Astrocyte (in vitro differentiated cells and primary cell): Measurements from ENCODE around the gene DNAL4. TPM values are rescaled to one million over a fixed set of nuclear protein-coding genes. Genes with fewer than 3 reads are reported as not detected.

ENCODE experiments used
- DNase-seq: peaks from one replicate; pipeline ENCODE4 v3.0.0-alpha.2; 2010; ENCODE audit warnings: low read depth
- FAIRE-seq: peaks from 2 replicates; lab custom pipeline; 2011; peaks lifted over from hg19 to GRCh38; lab: Jason Lieb, UNC
- H2AFZ ChIP-seq: 2 replicates; pipeline ENCODE4 v1.6.0; 2012; ENCODE audit warnings: low read depth, low read length, inconsistent platforms
- H3K27ac ChIP-seq: 2 replicates; pipeline ENCODE4 v1.5.1; 2011; ENCODE audit warnings: low read depth, low read length, inconsistent platforms
- H3K27me3 ChIP-seq: 2 replicates; pipeline ENCODE4 v1.6.0; 2011; ENCODE audit warnings: low read length, inconsistent platforms; ENCODE audit not compliant: insufficient read depth
- H3K36me3 ChIP-seq: 2 replicates; pipeline ENCODE4 v1.5.1; 2011; ENCODE audit warnings: low read length, inconsistent platforms; ENCODE audit not compliant: insufficient read depth
- H3K4me1 ChIP-seq: 2 replicates; pipeline ENCODE4 v1.5.1; 2011; ENCODE audit warnings: low read length, inconsistent platforms; ENCODE audit not compliant: insufficient read depth
- H3K4me2 ChIP-seq: 2 replicates; pipeline ENCODE4 v1.6.0; 2012; ENCODE audit warnings: low read length, inconsistent platforms
- H3K4me3 ChIP-seq: 2 replicates; pipeline ENCODE4 v1.5.1; 2011; ENCODE audit warnings: low read depth, mild to moderate bottlenecking, low read length, inconsistent platforms; ENCODE audit not compliant: insufficient read depth
- H3K79me2 ChIP-seq: 2 replicates; pipeline ENCODE4 v1.6.0; 2012; ENCODE audit warnings: mild to moderate bottlenecking, low read length, inconsistent platforms; ENCODE audit not compliant: insufficient read depth
- H3K9ac ChIP-seq: 2 replicates; pipeline ENCODE4 v1.6.0; 2012; ENCODE audit warnings: mild to moderate bottlenecking, low read length, inconsistent platforms
- H3K9me3 ChIP-seq: 2 replicates; pipeline ENCODE4 v1.5.1; 2012; ENCODE audit warnings: low read depth, mild to moderate bottlenecking, low read length, inconsistent platforms; ENCODE audit not compliant: insufficient read depth
- H4K20me1 ChIP-seq: 2 replicates; pipeline ENCODE4 v1.6.0; 2012; ENCODE audit warnings: low read length, inconsistent platforms; ENCODE audit not compliant: insufficient read depth
- H3K27ac Mint-ChIP-seq: one replicate; pipeline ENCODE4 v1.8.0; 2021; ENCODE audit warnings: mild to moderate bottlenecking, mixed read lengths; ENCODE audit not compliant: unreplicated experiment
- H3K27me3 Mint-ChIP-seq: one replicate; pipeline ENCODE4 v1.8.0; 2021; ENCODE audit warnings: low read depth, mixed read lengths; ENCODE audit not compliant: unreplicated experiment
- H3K36me3 Mint-ChIP-seq: one replicate; pipeline ENCODE4 v1.8.0; 2021; ENCODE audit warnings: low read depth, mixed read lengths; ENCODE audit not compliant: unreplicated experiment
- H3K4me1 Mint-ChIP-seq: one replicate; pipeline ENCODE4 v1.8.0; 2021; ENCODE audit warnings: low read depth, mixed read lengths; ENCODE audit not compliant: unreplicated experiment
- H3K4me3 Mint-ChIP-seq: one replicate; pipeline ENCODE4 v1.8.0; 2021; ENCODE audit warnings: mild to moderate bottlenecking, moderate library complexity, mixed read lengths; ENCODE audit not compliant: unreplicated experiment
- H3K9me3 Mint-ChIP-seq: one replicate; pipeline ENCODE4 v1.8.0; 2021; ENCODE audit warnings: mild to moderate bottlenecking, mixed read lengths; ENCODE audit not compliant: unreplicated experiment
- CTCF ChIP-seq: IDR thresholded peaks from 2 replicates; pipeline ENCODE4 v1.5.1; 2011; ENCODE audit warnings: low read depth, mild to moderate bottlenecking, inconsistent platforms, low read length, moderate library complexity; ENCODE audit not compliant: insufficient read depth
- EZH2 ChIP-seq: IDR thresholded peaks from 2 replicates; pipeline ENCODE4 v1.6.1; 2012; ENCODE audit warnings: mild to moderate bottlenecking, low read length, inconsistent platforms; ENCODE audit not compliant: insufficient read depth
- total RNA-seq: library from RNA; stranded (reverse); gene quantifications from 2 replicates; pipeline ENCODE4 v1.2.1, GENCODE V29; 2021

DNAL4 gene
- total RNA-seq, 1 donor from 2014 or later, result 12.8 TPM

DNA sequence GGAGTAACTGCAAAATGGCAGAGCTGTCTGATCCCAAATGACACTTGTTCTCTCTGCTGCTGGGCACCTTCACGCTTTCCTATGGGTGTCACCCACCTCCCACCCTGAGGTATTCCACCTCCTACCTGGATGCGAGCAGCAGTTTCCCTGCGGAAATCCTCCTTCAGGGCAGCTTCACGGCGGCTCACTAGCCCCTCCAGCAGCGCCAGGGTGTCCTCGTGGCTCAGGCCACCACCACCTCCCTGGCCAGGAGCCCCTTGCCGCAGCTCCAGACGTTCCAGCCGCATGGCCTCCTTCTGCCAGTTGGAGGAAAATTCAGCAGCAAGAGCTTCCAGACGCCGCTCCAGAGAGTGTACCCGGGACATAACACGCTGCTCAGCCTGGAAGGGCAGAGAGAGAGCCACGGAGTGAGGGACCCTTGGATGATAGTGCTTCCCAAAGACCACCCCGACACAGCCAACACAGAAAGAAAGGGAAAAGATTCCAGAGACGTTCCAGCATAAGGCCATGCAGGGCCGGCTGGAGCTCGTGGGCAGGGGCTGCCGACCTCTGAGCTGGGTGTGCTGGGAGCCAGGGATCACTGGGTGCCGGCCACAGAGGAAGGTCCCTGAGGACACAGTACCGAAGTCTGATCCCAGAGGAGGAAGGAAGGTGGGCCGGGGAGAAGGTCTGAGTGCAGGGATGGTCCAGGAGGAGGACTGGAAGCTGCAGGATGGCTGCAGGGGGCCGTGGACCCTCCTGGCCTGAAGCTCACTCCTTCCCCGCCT is 51.6 kb downstream of the DNAL4 start:
- Histone ChIP-seq H3K36me3 (peaks cover 47% of the 10 kb centered on the region), H3K4me2 (no peak overlapping the region), H3K9ac (no peak overlapping the region), H3K27ac (no peak overlapping the region), H4K20me1 (peaks cover 3% of the 10 kb centered on the region), H3K4me1 (peaks cover 3% of the 10 kb centered on the region), H3K4me3 (no peak overlapping the region), H3K27me3 (no peaks in the 10 kb centered on the region), H3K9me3 (no peaks in the 10 kb centered on the region), H2AFZ (no peak overlapping the region), H3K79me2 (no peaks in the 10 kb centered on the region)
- peaks cover 2% of the 10 kb centered on the region for H3K4me1 Mint-ChIP-seq
- no peak overlapping the region for H3K4me3 Mint-ChIP-seq
- H3K36me3 Mint-ChIP-seq, result peaks cover 27% of the 10 kb centered on the region
- DNase-seq (no peak), FAIRE-seq (no peak)
- H3K27ac Mint-ChIP-seq, result no peak overlapping the region
- TF ChIP-seq EZH2 (no peak), CTCF (no peak)
- no peaks in the 10 kb centered on the region for H3K27me3 Mint-ChIP-seq
- no peaks in the 10 kb centered on the region for H3K9me3 Mint-ChIP-seq

DNA sequence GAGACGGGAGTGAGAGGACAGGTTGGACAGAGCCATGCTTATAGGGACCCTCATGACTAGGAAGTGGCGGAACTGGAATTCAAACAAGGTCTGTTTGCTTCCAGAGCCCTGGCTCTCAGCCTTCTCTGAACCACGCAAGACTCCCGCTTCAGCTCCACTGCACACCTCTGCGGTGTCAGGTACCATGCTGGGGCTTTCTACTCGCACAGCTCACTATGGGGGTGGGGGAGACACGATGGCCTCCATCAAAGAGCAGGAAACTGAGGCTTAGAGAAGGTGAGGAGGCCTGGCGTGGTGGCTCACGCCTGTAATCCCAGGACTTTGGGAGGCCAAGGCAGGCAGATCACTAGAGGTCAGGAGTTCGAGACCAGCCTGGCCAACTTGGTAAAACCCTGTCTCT is 52.4 kb downstream of the DNAL4 start:
- Mint-ChIP-seq H3K9me3 (no peaks in the 10 kb centered on the region), H3K4me1 (peaks cover 7% of the 10 kb centered on the region), H3K27me3 (no peaks in the 10 kb centered on the region), H3K27ac (no peak overlapping the region), H3K4me3 (no peak overlapping the region), H3K36me3 (peaks cover 30% of the 10 kb centered on the region)
- Histone ChIP-seq H3K36me3 (peaks cover 48% of the 10 kb centered on the region), H4K20me1 (peaks cover 9% of the 10 kb centered on the region), H3K27me3 (no peaks in the 10 kb centered on the region), H3K9ac (no peak overlapping the region), H2AFZ (no peak overlapping the region), H3K9me3 (no peaks in the 10 kb centered on the region), H3K4me3 (no peak overlapping the region), H3K79me2 (no peaks in the 10 kb centered on the region), H3K27ac (no peak overlapping the region), H3K4me2 (no peak overlapping the region), H3K4me1 (peaks cover 3% of the 10 kb centered on the region)
- no peak for TF ChIP-seq EZH2
- TF ChIP-seq CTCF, result no peak
- FAIRE-seq (no peak), DNase-seq (no peak)

DNA sequence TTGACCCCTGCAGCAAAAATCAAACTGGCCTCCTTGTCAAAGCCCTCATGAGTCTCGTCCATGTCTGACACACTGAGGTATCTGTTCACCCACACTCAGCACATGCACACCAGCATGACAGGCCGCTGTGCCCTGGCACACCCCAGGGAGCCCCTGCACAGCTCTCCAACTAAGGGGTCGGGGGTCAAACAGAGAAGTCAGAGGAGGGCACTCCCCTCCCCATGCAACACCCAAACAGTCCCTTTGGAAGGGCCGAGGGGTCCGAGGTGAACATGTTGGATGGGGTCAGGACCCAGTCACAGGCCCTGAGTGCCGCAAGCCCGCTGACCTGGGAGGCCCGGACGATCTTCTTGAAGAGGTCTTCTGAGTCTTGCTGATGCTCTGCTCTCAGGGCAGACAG is 52.8 kb downstream of the DNAL4 start:
- peaks cover 48% of the 10 kb centered on the region for H3K36me3 ChIP-seq
- H3K4me1 Mint-ChIP-seq, result peaks cover 7% of the 10 kb centered on the region

More for the DNA sequence above, 52.8 kb downstream of the DNAL4 start:
- H3K36me3 Mint-ChIP-seq, result peaks cover 30% of the 10 kb centered on the region
- no peaks in the 10 kb centered on the region for H3K27me3 ChIP-seq
- no peak overlapping the region for H3K4me3 ChIP-seq
- H3K27me3 Mint-ChIP-seq, result no peaks in the 10 kb centered on the region
- no peak overlapping the region for H3K4me3 Mint-ChIP-seq
- H3K9me3 Mint-ChIP-seq, result no peaks in the 10 kb centered on the region
- FAIRE-seq (no peak), DNase-seq (no peak)
- no peaks in the 10 kb centered on the region for H3K9me3 ChIP-seq
- no peak overlapping the region for H2AFZ ChIP-seq
- no peak overlapping the region for H3K9ac ChIP-seq
- no peak overlapping the region for H3K27ac ChIP-seq
- H4K20me1 ChIP-seq, result peaks cover 9% of the 10 kb centered on the region
- H3K27ac Mint-ChIP-seq, result no peak overlapping the region
- H3K4me1 ChIP-seq, result peaks cover 3% of the 10 kb centered on the region
- TF ChIP-seq EZH2 (no peak), CTCF (no peak)
- H3K4me2 ChIP-seq, result no peak overlapping the region
- H3K79me2 ChIP-seq, result no peaks in the 10 kb centered on the region
